ENCODE measurements around the gene MCC.

- TF ChIP-seq CTCF (conservative IDR thresholded peaks at IDR 0.05 in 1 of 2, IDR thresholded peaks at IDR 0.05 in 1 of 2; ENCODE audit: low read depth in 1 of 2, low read length in 2 of 2) (no peak), EZH2 (IDR thresholded peaks at IDR 0.05; ENCODE audit: low read length, missing control alignments) (no peak)
Measured at GRCh38 chr5:113213551-113214425, 274.5 kb downstream of the MCC start.
